GM23338 (cell line): ENCODE measurements around the gene BRK1. TPM values are rescaled to one million over a fixed set of nuclear protein-coding genes. Genes with fewer than 3 reads are reported as not detected.

Source experiments
- ATAC-seq: fragments of 200-7000 bp; cut with Tn5 transposase; 3 replicates; pipeline ENCODE4 v1.9.1; 2020
- DNase-seq: peaks from one replicate; pipeline ENCODE4 v3.0.0-alpha.2; 2015; ENCODE audit warnings: low spot score
- H2AFZ ChIP-seq: fragments of 200-600 bp; sonication (generic); 2 replicates; pipeline ENCODE4 v1.8.0; 2016; ENCODE audit warnings: antibody characterized with exemption, mild to moderate bottlenecking, moderate library complexity
- H3F3A ChIP-seq: fragments of 200-600 bp; sonication (generic); replicated peaks from 2 replicates; pipeline ENCODE4 v1.8.0; 2017; ENCODE audit warnings: antibody characterized with exemption, mixed run types, low read depth
- H3K27ac ChIP-seq: fragments of 200-600 bp; sonication (generic); 2 replicates; pipeline ENCODE4 v1.6.1; 2016; ENCODE audit warnings: low read depth
- H3K27me3 ChIP-seq: fragments of 200-600 bp; sonication (generic); 2 replicates; pipeline ENCODE4 v1.8.0; 2016; ENCODE audit warnings: mild to moderate bottlenecking, mixed run types, moderate library complexity; ENCODE audit not compliant: insufficient read depth
- H3K36me3 ChIP-seq: fragments of 200-600 bp; sonication (generic); 2 replicates; pipeline ENCODE4 v1.8.0; 2016; ENCODE audit warnings: mild to moderate bottlenecking; ENCODE audit not compliant: insufficient read depth
- H3K4me1 ChIP-seq: fragments of 200-600 bp; sonication (generic); 2 replicates; pipeline ENCODE4 v1.8.0; 2016; ENCODE audit warnings: mild to moderate bottlenecking, moderate library complexity; ENCODE audit not compliant: insufficient read depth
- H3K4me2 ChIP-seq: fragments of 200-600 bp; sonication (generic); 2 replicates; pipeline ENCODE4 v1.7.1; 2017; ENCODE audit warnings: mixed run types
- H3K4me3 ChIP-seq: fragments of 200-600 bp; sonication (generic); 2 replicates; pipeline ENCODE4 v1.6.1; 2016; ENCODE audit warnings: mixed run types
- H3K79me2 ChIP-seq: fragments of 200-600 bp; sonication (generic); replicated peaks from 2 replicates; pipeline ENCODE4 v1.8.0; 2017; ENCODE audit warnings: mild to moderate bottlenecking; ENCODE audit not compliant: insufficient read depth
- H3K9me2 ChIP-seq: fragments of 200-600 bp; sonication (generic); 2 replicates; pipeline ENCODE4 v1.8.0; 2017; ENCODE audit not compliant: insufficient read depth
- H4K20me1 ChIP-seq: fragments of 200-600 bp; sonication (generic); replicated peaks from 2 replicates; pipeline ENCODE4 v1.8.0; 2017; ENCODE audit warnings: mild to moderate bottlenecking; ENCODE audit not compliant: insufficient read depth
- H3K27ac Mint-ChIP-seq: 2 replicates; pipeline ENCODE4 v1.8.0; 2020; ENCODE audit warnings: inconsistent platforms, mild to moderate bottlenecking, moderate library complexity, mixed read lengths
- H3K27me3 Mint-ChIP-seq: 3 replicates; pipeline ENCODE4 v1.8.0; 2022; ENCODE audit warnings: low read depth, mild to moderate bottlenecking, moderate library complexity, mixed read lengths, inconsistent platforms; ENCODE audit not compliant: insufficient read depth, poor library complexity
- H3K36me3 Mint-ChIP-seq: 3 replicates; pipeline ENCODE4 v1.8.0; 2021; ENCODE audit warnings: low read depth, mild to moderate bottlenecking, inconsistent platforms, moderate library complexity, mixed read lengths
- H3K4me1 Mint-ChIP-seq: 3 replicates; pipeline ENCODE4 v1.8.0; 2020; ENCODE audit warnings: mild to moderate bottlenecking, inconsistent platforms, mixed read lengths
- H3K4me3 Mint-ChIP-seq: 3 replicates; pipeline ENCODE4 v1.8.0; 2021; ENCODE audit warnings: moderate library complexity, mild to moderate bottlenecking, inconsistent platforms, mixed read lengths
- H3K9me3 Mint-ChIP-seq: 3 replicates; pipeline ENCODE4 v1.8.0; 2020; ENCODE audit warnings: moderate library complexity, mild to moderate bottlenecking, inconsistent platforms, mixed read lengths
- CREB1 ChIP-seq: fragments of 250-450 bp; sonication (Bioruptor Pico); IDR thresholded peaks from 2 replicates; pipeline ENCODE4 v1.5.0; 2020; ENCODE audit warnings: low read depth, mild to moderate bottlenecking, moderate library complexity
- EZH2 ChIP-seq: fragments of 200-600 bp; sonication (generic); IDR thresholded peaks from one replicate; pipeline ENCODE4 v1.8.0; 2017; ENCODE audit warnings: antibody characterized with exemption, mild to moderate bottlenecking, low read depth; ENCODE audit not compliant: unreplicated experiment
- EZH2phosphoT487 ChIP-seq: fragments of 200-600 bp; sonication (generic); IDR thresholded peaks from one replicate; pipeline ENCODE4 v1.8.1; 2018; ENCODE audit warnings: antibody characterized with exemption; ENCODE audit not compliant: unreplicated experiment
- JUNB ChIP-seq: IDR thresholded peaks from one replicate; pipeline ENCODE4 v1.6.1; 2016; ENCODE audit warnings: antibody characterized with exemption; ENCODE audit not compliant: unreplicated experiment
- NANOG ChIP-seq: IDR thresholded peaks from 2 replicates; pipeline ENCODE4 v1.6.1; 2016; ENCODE audit warnings: antibody characterized with exemption, borderline replicate concordance
- POLR2AphosphoS5 ChIP-seq: IDR thresholded peaks from 2 replicates; pipeline ENCODE4 v1.6.1; 2016; ENCODE audit warnings: antibody characterized with exemption, low read depth
- STAT1 ChIP-seq: IDR thresholded peaks from one replicate; pipeline ENCODE4 v1.6.1; 2016; ENCODE audit warnings: antibody characterized with exemption; ENCODE audit not compliant: unreplicated experiment
- ZNF114 ChIP-seq: fragments of 250-450 bp; sonication (Bioruptor Pico); IDR thresholded peaks from 2 replicates; pipeline ENCODE4 v1.5.0; 2020; ENCODE audit warnings: mild to moderate bottlenecking, moderate library complexity
- ZNF331 ChIP-seq: fragments of 250-450 bp; sonication (Bioruptor Pico); IDR thresholded peaks from 2 replicates; pipeline ENCODE4 v1.5.0; 2020; ENCODE audit warnings: low read depth, mild to moderate bottlenecking, moderate library complexity
- polyA plus RNA-seq: library from polyadenylated mRNA; unstranded; fragments of >200 nt; fragmentation: Nextera tagmentation; extraction: Ambion mirVana; gene quantifications from 2 replicates; pipeline ENCODE4 v1.2.1, GENCODE V29; 2016
- total RNA-seq: library from RNA; depleted of rRNA; stranded (reverse); fragments of >200 nt; shearing (Covaris generic); gene quantifications from 2 replicates; pipeline ENCODE4 v1.2.3, GENCODE V29; 2014
- TF ChIP-seq, protein P1 (sequence below): fragments of 250-450 bp; sonication (Bioruptor Pico); IDR thresholded peaks from 2 replicates; pipeline ENCODE4 v1.5.0; 2020; ENCODE audit warnings: mild to moderate bottlenecking, moderate library complexity
- TF ChIP-seq, protein P2 (sequence below), 2 experiments: fragments of 200-600 bp in 1 of 2; sonication (generic) in 1 of 2; conservative IDR thresholded peaks; 2 replicates each; pipeline versions ENCODE4 v1.5.1 to v1.6.1; 2016 to 2017; ENCODE audit warnings: antibody characterized with exemption in 2 of 2, low read depth in 2 of 2, mild to moderate bottlenecking in 2 of 2, moderate library complexity in 1 of 2
- TF ChIP-seq, protein P3 (sequence below): IDR thresholded peaks from 2 replicates; pipeline ENCODE4 v1.6.1; 2016; ENCODE audit warnings: antibody characterized with exemption
- TF ChIP-seq, protein P4 (sequence below): IDR thresholded peaks from one replicate; pipeline ENCODE4 v1.6.1; 2018; ENCODE audit warnings: antibody characterized with exemption; ENCODE audit not compliant: unreplicated experiment

Gene BRK1
- total and polyA plus RNA-seq, 2 experiments from 2014 or later, result 130 to 165 TPM

DNA sequence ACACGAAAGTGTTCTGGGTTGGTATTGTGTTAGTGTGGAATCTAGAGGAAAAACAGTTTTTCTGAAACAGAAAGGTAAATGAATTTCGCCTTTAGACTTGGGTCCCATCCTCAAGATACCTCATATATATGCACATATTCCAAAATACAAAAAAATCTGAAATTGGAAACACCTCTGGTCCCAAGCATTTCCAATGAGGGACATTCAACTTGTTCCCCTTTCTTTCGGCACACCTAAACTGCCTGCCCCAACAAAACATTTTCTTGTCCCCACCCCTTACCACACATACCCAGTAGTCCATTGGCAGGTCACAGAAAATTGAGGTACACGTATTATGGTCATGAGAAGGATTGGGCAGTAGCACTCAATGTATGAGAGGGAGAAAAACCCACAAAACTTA lies 40.2 kb downstream of the BRK1 start:
- H3K4me3 Mint-ChIP-seq, result no peak overlapping the region
- no peaks in the 10 kb centered on the region for H3K4me1 Mint-ChIP-seq
- H3K27me3 Mint-ChIP-seq, result no peaks in the 10 kb centered on the region
- Histone ChIP-seq H3K36me3 (peaks cover 19% of the 10 kb centered on the region; the same call in 1 of the 2 replicates), H2AFZ (no peak overlapping the region), H3K4me1 (no peaks in the 10 kb centered on the region), H3K79me2 (no peaks in the 10 kb centered on the region), H3F3A (0 out of 2 replicates have a peak, but pooled peaks cover 5% of the 10 kb centered on the region), H3K9me2 (no peaks in the 10 kb centered on the region), H4K20me1 (0 out of 2 replicates have a peak, but pooled peaks cover 4% of the 10 kb centered on the region), H3K27ac (no peak overlapping the region), H3K4me3 (no peak overlapping the region), H3K27me3 (no peaks in the 10 kb centered on the region), H3K4me2 (no peak overlapping the region)
- ATAC-seq (no peak), DNase-seq (no peak)
- H3K36me3 Mint-ChIP-seq, result peaks cover 28% of the 10 kb centered on the region
- TF ChIP-seq EZH2, result no peak
- no peak for TF ChIP-seq CREB1 (CRISPR knock-in tag)
- no peak for TF ChIP-seq EZH2phosphoT487
- no peak for TF ChIP-seq ZNF114 (CRISPR knock-in tag)
- TF ChIP-seq, protein P1, sequence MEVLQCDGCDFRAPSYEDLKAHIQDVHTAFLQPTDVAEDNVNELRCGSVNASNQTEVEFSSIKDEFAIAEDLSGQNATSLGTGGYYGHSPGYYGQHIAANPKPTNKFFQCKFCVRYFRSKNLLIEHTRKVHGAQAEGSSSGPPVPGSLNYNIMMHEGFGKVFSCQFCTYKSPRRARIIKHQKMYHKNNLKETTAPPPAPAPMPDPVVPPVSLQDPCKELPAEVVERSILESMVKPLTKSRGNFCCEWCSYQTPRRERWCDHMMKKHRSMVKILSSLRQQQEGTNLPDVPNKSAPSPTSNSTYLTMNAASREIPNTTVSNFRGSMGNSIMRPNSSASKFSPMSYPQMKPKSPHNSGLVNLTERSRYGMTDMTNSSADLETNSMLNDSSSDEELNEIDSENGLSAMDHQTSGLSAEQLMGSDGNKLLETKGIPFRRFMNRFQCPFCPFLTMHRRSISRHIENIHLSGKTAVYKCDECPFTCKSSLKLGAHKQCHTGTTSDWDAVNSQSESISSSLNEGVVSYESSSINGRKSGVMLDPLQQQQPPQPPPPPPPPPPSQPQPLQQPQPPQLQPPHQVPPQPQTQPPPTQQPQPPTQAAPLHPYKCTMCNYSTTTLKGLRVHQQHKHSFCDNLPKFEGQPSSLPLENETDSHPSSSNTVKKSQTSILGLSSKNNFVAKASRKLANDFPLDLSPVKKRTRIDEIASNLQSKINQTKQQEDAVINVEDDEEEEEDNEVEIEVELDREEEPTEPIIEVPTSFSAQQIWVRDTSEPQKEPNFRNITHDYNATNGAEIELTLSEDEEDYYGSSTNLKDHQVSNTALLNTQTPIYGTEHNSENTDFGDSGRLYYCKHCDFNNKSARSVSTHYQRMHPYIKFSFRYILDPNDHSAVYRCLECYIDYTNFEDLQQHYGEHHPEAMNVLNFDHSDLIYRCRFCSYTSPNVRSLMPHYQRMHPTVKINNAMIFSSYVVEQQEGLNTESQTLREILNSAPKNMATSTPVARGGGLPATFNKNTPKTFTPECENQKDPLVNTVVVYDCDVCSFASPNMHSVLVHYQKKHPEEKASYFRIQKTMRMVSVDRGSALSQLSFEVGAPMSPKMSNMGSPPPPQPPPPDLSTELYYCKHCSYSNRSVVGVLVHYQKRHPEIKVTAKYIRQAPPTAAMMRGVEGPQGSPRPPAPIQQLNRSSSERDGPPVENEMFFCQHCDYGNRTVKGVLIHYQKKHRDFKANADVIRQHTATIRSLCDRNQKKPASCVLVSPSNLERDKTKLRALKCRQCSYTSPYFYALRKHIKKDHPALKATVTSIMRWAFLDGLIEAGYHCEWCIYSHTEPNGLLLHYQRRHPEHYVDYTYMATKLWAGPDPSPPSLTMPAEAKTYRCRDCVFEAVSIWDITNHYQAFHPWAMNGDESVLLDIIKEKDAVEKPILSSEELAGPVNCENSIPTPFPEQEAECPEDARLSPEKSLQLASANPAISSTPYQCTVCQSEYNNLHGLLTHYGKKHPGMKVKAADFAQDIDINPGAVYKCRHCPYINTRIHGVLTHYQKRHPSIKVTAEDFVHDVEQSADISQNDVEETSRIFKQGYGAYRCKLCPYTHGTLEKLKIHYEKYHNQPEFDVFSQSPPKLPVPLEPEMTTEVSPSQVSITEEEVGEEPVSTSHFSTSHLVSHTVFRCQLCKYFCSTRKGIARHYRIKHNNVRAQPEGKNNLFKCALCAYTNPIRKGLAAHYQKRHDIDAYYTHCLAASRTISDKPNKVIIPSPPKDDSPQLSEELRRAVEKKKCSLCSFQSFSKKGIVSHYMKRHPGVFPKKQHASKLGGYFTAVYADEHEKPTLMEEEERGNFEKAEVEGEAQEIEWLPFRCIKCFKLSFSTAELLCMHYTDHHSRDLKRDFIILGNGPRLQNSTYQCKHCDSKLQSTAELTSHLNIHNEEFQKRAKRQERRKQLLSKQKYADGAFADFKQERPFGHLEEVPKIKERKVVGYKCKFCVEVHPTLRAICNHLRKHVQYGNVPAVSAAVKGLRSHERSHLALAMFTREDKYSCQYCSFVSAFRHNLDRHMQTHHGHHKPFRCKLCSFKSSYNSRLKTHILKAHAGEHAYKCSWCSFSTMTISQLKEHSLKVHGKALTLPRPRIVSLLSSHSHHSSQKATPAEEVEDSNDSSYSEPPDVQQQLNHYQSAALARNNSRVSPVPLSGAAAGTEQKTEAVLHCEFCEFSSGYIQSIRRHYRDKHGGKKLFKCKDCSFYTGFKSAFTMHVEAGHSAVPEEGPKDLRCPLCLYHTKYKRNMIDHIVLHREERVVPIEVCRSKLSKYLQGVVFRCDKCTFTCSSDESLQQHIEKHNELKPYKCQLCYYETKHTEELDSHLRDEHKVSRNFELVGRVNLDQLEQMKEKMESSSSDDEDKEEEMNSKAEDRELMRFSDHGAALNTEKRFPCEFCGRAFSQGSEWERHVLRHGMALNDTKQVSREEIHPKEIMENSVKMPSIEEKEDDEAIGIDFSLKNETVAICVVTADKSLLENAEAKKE (CRISPR knock-in tag), result no peak
- TF ChIP-seq, protein P2, sequence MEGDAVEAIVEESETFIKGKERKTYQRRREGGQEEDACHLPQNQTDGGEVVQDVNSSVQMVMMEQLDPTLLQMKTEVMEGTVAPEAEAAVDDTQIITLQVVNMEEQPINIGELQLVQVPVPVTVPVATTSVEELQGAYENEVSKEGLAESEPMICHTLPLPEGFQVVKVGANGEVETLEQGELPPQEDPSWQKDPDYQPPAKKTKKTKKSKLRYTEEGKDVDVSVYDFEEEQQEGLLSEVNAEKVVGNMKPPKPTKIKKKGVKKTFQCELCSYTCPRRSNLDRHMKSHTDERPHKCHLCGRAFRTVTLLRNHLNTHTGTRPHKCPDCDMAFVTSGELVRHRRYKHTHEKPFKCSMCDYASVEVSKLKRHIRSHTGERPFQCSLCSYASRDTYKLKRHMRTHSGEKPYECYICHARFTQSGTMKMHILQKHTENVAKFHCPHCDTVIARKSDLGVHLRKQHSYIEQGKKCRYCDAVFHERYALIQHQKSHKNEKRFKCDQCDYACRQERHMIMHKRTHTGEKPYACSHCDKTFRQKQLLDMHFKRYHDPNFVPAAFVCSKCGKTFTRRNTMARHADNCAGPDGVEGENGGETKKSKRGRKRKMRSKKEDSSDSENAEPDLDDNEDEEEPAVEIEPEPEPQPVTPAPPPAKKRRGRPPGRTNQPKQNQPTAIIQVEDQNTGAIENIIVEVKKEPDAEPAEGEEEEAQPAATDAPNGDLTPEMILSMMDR (conservative IDR thresholded peaks at IDR 0.05; ENCODE audit: low read depth in 2 of 2), result no peak
- TF ChIP-seq, protein P3, sequence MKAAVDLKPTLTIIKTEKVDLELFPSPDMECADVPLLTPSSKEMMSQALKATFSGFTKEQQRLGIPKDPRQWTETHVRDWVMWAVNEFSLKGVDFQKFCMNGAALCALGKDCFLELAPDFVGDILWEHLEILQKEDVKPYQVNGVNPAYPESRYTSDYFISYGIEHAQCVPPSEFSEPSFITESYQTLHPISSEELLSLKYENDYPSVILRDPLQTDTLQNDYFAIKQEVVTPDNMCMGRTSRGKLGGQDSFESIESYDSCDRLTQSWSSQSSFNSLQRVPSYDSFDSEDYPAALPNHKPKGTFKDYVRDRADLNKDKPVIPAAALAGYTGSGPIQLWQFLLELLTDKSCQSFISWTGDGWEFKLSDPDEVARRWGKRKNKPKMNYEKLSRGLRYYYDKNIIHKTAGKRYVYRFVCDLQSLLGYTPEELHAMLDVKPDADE, result no peak
- TF ChIP-seq, protein P4, sequence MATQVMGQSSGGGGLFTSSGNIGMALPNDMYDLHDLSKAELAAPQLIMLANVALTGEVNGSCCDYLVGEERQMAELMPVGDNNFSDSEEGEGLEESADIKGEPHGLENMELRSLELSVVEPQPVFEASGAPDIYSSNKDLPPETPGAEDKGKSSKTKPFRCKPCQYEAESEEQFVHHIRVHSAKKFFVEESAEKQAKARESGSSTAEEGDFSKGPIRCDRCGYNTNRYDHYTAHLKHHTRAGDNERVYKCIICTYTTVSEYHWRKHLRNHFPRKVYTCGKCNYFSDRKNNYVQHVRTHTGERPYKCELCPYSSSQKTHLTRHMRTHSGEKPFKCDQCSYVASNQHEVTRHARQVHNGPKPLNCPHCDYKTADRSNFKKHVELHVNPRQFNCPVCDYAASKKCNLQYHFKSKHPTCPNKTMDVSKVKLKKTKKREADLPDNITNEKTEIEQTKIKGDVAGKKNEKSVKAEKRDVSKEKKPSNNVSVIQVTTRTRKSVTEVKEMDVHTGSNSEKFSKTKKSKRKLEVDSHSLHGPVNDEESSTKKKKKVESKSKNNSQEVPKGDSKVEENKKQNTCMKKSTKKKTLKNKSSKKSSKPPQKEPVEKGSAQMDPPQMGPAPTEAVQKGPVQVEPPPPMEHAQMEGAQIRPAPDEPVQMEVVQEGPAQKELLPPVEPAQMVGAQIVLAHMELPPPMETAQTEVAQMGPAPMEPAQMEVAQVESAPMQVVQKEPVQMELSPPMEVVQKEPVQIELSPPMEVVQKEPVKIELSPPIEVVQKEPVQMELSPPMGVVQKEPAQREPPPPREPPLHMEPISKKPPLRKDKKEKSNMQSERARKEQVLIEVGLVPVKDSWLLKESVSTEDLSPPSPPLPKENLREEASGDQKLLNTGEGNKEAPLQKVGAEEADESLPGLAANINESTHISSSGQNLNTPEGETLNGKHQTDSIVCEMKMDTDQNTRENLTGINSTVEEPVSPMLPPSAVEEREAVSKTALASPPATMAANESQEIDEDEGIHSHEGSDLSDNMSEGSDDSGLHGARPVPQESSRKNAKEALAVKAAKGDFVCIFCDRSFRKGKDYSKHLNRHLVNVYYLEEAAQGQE, result no peak
- no peak for TF ChIP-seq STAT1
- TF ChIP-seq JUNB, result no peak
- no peak for TF ChIP-seq NANOG
- TF ChIP-seq POLR2AphosphoS5, result no peak
- TF ChIP-seq ZNF331 (CRISPR knock-in tag), result no peak
- no peak overlapping the region for H3K27ac Mint-ChIP-seq
- H3K9me3 Mint-ChIP-seq, result no peaks in the 10 kb centered on the region
